HepG2 (cell line): ENCODE measurements around the gene BTG1.

Experiments used
- ATRX ChIP-seq: sonication (generic); formaldehyde crosslinking; IDR thresholded peaks from 2 replicates; pipeline ENCODE4 v1.4.0; 2020; ENCODE audit warnings: missing genetic modification reagents, borderline replicate concordance
- HNF4G ChIP-seq, 2 experiments: sonication (generic) in 1 of 2; formaldehyde crosslinking in 1 of 2; IDR thresholded peaks; 2 replicates each; pipeline versions ENCODE4 v1.4.0 to v1.6.1; 2011 to 2020; ENCODE audit warnings: borderline replicate concordance in 2 of 2, low read depth in 2 of 2, mild to moderate bottlenecking in 2 of 2, low read length in 1 of 2, missing genetic modification reagents in 1 of 2, moderate library complexity in 1 of 2
- POLR2A ChIP-seq, 2 experiments: IDR thresholded peaks; 2 replicates each; pipeline ENCODE4 v1.6.1; 2011; ENCODE audit warnings: low read depth in 2 of 2, low read length in 2 of 2, mild to moderate bottlenecking in 1 of 2, moderate library complexity in 1 of 2; ENCODE audit not compliant: insufficient read depth in 1 of 2
- SMC3 ChIP-seq: IDR thresholded peaks from 2 replicates; pipeline ENCODE4 v1.6.1; 2011; ENCODE audit warnings: low read length, improper control_type of control experiment
- TF ChIP-seq, protein P1 (sequence below): sonication (generic); formaldehyde crosslinking; IDR thresholded peaks from 2 replicates; pipeline ENCODE4 v1.5.0; 2020; ENCODE audit warnings: mild to moderate bottlenecking, missing genetic modification reagents, moderate library complexity

DNA sequence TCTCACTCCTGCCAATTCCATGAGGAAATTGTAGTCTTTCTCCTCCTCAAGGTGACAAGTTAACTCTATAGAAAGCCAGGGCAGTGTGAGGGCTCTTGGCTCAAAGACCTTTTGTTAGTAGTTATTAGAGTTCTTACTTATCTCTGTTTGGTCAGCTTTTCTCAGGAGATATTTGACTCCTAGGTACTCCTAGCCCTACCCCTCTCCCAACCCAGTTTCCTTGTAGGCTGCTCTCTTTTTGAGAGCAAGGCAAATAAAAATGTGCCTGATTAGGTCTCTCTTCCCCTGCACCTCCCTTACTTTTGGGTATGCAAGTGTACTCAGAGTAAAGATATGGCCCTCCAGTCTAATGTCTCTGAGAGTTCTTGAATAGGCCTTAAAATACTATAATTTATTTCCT is 23.8 kb downstream of the BTG1 start:
- TF ChIP-seq POLR2A (IDR thresholded peaks at IDR 0.05; ENCODE audit: insufficient read depth in 1 of 2, low read depth in 2 of 2, low read length in 2 of 2), result no peak
- TF ChIP-seq, protein P1, sequence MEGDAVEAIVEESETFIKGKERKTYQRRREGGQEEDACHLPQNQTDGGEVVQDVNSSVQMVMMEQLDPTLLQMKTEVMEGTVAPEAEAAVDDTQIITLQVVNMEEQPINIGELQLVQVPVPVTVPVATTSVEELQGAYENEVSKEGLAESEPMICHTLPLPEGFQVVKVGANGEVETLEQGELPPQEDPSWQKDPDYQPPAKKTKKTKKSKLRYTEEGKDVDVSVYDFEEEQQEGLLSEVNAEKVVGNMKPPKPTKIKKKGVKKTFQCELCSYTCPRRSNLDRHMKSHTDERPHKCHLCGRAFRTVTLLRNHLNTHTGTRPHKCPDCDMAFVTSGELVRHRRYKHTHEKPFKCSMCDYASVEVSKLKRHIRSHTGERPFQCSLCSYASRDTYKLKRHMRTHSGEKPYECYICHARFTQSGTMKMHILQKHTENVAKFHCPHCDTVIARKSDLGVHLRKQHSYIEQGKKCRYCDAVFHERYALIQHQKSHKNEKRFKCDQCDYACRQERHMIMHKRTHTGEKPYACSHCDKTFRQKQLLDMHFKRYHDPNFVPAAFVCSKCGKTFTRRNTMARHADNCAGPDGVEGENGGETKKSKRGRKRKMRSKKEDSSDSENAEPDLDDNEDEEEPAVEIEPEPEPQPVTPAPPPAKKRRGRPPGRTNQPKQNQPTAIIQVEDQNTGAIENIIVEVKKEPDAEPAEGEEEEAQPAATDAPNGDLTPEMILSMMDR (CRISPR knock-in tag), result no peak
- no peak for TF ChIP-seq ATRX (CRISPR knock-in tag)
- no peak for TF ChIP-seq HNF4G (IDR thresholded peaks at IDR 0.05; ENCODE audit: borderline replicate concordance, low read depth, low read length)
- TF ChIP-seq HNF4G (CRISPR knock-in tag; IDR thresholded peaks at IDR 0.05; ENCODE audit: borderline replicate concordance, low read depth), result no peak
- TF ChIP-seq SMC3, result no peak
